ENCODE measurements around the gene SLC38A5.
"Not testable (repeated sequence)": the region's sequence is repeated elsewhere in the genome, so short reads cannot be mapped to it uniquely, and the experiment has no call there.

SLC38A5 gene

DNA sequence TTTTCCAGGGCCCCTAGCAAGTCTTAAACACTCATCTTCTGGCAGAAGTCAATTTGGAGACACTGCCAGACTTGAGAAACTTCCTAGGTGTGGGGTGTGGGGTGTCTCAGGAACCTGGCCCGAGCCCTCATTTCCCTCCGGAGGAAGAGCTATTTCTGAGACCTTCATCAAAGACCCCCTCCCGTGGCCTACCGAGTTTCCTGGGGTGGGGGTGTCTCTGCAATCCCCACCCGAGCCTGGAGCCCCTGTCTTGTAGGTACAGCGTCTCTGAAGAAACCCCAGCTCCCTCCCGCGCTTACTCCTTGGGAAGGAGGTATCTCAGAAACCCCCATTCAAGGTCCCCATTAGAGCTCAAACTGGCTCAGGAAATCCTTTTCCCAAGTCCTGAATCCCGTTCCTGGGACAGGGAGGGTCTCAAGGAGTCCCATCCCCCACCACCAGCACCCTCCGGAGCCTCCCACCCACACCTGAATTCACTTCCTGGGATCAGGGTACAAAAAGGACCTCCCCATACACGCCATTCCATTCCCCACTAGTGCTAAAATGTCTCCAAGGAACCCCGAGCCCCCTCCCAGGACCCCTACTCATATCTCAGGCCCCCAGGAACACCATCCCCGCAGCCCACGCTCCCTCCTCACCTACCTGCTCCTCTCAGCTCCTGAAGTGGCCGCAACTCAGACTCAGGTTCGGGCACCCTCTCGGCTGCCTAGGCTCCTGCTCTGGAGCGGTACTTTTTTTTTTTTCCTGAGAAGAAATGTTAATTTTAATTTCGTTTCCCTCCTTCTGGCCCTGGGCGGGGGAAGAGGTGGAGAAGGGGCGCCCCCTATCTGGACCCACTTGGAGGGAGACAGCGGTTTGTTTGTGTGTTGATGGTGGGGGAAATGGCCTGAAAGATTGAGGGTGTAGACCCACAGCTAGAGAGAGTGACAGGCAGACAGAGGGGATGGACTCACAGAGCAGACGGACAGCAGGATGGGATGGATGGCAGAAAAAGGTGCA is 1.1 kb downstream of the SLC38A5 start:
- DNase-seq (ENCODE audit: low read depth in 2 of 2) = peak; percentile 32 to 33

GRCh38 chrX:48468247-48468671 is 1.8 kb downstream of the SLC38A5 start:
- DNase-seq (ENCODE audit: low read depth in 2 of 2) = peak; percentile 32 to 34

- DNase-seq (ENCODE audit: low read depth in 2 of 2) = no peak
Observed at GRCh38 chrX:48467281-48467761, 2.7 kb downstream of the SLC38A5 start.

DNA sequence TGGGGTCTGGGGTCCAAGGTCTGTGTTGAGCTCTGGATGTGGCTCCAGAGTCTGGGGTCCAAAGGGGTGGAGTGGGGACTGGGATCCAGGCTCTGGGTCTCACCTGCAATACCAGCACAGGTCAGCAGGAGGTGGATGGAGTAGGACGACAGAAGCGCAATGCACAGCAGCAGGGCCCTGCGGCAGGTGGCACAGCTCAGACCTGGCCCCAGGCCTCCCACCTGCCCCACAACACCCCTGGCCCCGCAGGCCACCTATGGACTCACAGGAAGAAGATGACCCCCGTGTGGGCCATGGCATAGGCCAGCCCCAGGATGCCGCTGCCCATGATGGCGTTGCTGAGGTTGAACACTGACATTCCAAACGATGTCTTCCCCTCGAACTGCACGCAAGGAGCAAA is 3.4 kb downstream of the SLC38A5 start:
- DNase-seq (ENCODE audit: low read depth in 2 of 2) = peak; percentile 25 to 36

DNA sequence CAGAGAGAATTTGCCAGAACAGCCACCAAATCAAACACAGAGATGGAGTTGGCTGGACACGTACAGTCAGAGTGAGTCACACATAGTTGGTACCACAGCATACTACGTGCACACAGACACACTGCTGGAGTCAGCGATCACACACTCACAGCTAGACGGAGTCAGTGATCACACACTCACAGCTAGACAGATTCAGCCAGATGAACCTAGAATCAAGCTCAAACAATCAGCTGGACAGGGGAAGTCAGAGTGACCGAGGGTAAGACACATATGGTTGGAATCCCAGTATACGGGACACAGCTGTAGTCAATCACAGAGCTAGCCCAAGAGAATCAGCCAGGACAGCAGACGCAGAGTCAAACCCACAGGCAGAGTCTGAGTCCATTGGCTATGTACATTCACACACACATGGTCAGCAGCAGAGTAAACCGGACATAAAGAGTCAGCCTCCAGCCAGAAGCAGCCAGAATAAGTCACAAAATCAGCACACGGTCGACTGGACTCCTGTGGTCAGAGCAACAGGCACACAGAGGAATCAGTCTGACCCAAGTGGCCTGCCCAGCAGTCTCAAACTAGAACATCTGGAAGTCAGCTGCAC is 4.6 kb downstream of the SLC38A5 start:
- no peak for DNase-seq (ENCODE audit: low read depth in 2 of 2)

DNA sequence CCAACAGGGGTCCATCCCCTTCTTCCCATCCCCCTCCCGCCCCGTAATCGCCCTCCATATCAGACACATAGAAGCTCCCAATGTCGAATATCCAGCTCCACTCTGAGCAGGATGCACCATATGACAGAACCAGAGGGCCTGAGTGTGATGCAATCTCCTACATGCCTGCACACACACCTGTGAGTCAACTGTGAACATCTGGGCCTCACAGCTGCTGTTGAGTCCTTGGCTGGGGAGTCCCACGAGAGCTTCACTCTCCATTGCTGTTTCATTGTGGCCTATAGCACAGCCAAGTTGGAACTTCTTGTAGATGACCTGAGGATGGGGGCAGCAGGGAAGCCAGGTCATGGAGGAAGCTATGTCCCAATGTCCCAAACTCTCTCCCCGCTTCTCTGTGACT is 8.2 kb downstream of the SLC38A5 start:
- no peak for DNase-seq (ENCODE audit: low read depth in 2 of 2)

GRCh38 chrX:48460606-48461005 is 9.5 kb downstream of the SLC38A5 start:
- no peak for DNase-seq (ENCODE audit: low read depth in 2 of 2)

DNA sequence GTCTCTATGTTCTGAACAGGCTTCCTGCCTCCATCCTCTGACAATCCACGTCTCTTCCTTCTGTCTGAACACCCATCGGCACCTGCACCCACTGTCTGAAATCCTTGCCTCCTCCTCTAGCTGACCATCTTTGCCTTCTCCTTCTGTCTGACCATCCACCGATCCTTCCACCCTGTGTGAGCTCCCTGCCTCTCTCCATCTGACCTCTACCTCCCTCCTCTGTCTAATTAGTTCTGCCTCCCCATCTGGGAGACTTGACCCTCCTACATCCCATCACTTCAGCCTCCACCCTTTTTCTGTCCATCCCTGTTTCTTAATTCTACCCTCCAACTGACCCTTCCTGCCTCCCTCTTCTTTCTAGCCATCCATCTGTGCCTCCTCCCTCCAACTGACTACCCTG is 10.0 kb downstream of the SLC38A5 start:
- no peak for DNase-seq (ENCODE audit: low read depth in 2 of 2)

- DNase-seq (ENCODE audit: low read depth in 2 of 2) = no peak
Observed at GRCh38 chrX:48459483-48459882, 10.6 kb downstream of the SLC38A5 start.

DNA sequence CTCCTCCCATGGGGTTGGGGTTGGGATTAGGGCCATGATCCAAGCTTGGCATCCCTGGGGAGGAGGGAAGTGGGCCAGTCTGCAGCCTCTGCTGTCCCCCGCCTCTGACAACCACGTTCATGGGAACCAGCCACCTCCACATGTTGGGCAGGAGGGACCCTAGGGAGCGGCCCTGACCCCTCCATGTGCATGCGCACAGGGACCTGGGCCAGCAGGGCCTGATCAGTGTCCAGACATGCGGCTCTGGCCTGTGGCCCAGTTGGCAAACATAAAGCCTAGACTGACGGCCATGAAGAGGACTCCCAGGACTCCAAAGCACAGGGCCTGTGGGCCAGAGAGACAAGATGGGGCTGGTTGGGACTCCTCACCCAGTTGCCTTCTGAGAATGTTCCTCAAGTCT is 11.3 kb downstream of the SLC38A5 start:
- DNase-seq (ENCODE audit: low read depth in 2 of 2) = no peak

DNA sequence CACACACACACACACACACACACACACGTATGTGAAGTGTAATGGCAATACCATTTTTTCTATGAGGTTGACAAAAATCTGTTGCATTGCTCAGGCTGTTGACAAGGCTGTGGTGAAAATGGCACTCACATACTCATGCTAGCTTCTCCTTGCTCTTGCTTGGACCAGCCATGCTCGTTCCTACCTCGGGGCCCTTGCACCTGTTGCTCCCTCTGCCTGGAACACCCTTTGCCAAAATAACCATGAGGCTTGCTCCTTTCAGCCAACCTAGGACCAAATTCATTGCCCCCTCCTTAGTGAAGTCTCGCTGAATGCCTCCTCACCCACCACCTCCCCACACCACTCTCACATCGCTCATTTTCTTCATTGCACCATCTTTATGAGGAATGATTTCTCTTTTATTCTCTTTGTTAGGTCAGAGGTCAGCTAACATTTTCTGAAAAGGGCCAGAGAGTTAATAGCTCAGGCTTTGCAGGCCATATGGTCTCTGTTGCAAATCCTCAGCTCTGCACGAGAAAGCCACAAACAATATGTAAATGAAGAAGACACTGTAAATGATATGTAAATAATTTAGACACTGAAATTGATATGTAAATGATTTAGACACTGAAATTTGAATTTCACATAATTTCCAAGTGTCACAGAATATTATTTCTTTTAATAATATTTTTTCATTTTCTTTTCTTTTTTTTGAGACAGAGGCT is 13.3 kb downstream of the SLC38A5 start:
- DNase-seq (ENCODE audit: low read depth in 2 of 2) = no peak

DNA sequence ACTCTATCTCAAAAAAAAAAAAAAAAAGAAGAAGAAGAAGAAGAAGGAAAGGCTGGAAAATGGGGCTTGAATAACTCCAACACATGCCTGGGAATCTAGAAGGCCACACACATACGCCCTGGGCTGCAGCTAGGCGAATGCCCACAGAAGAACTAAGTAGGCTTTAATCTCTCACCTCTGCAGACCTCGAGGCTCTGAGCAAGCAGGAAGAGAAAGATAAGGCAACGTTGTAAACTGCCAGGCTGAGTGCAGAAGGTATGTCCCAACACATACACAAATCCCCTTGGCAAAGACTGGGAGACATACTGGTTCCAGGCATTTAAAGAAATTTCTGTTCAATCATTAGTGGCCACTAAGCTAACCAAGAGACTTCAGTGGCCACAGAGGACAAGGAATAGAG is 18.4 kb downstream of the SLC38A5 start:
- no peak for DNase-seq (ENCODE audit: low read depth in 2 of 2)

DNA sequence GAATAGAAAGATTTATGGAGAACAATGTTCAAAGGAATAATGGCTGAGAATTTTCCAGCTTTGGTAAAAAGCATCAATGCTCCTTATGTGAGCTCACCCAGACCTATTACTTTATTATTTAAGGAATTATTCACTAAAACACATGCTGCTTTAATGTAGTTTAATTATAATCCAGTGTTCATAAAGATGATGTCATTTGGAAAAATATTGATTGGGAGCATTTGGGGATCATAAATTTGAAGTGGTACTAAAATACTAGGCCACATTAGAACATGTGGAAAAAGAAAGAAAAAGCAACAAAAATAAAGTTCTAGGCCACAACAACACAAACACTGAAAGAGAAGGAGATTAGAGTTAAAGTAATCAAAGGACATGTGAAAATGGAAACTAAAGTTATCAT is 20.0 kb downstream of the SLC38A5 start:
- no peak for DNase-seq (ENCODE audit: low read depth in 2 of 2)

- not testable (repeated sequence) for DNase-seq (ENCODE audit: low read depth in 2 of 2)
Observed at GRCh38 chrX:48447201-48447600, 22.9 kb downstream of the SLC38A5 start.

DNA sequence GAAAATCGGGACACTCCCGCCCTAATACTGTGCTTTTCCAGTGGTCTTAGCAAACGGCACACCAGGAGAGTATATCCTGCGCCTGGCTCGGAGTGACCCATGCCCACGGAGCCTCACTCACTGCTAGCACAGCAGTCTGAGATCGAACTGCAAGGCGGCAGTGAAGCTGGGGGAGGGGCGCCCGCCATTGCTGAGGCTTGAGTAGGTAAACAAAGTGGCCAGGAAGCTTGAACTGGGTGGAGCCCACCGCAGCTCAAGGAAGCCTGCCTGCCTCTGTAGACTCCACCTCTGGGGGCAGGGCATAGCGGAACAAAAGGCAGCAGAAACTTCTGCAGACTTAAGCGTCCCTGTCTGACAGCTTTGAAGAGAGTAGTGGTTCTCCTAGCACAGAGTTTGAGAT is 36.3 kb downstream of the SLC38A5 start:
- not testable (repeated sequence) for DNase-seq (ENCODE audit: low read depth in 2 of 2)

DNA sequence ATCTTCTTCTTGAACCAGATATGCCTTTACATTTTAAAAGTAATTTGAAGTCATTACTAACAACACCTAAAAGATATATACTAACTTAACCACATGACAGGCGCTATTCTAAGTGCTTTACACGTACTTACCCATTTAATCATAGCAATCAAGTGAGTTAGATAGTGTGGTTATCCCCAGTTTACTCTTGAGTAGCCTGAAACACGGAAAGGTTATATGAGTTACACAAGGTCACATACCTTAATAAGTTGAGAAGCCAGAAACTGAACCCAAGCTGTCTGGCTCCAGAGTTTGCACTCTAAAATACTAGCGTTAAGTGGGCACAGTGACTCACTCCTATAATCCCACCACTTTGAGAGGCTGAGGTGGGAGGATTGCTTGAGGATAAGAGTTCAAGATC is 39.9 kb downstream of the SLC38A5 start:
- not testable (repeated sequence) for DNase-seq (ENCODE audit: low read depth in 2 of 2)

DNA sequence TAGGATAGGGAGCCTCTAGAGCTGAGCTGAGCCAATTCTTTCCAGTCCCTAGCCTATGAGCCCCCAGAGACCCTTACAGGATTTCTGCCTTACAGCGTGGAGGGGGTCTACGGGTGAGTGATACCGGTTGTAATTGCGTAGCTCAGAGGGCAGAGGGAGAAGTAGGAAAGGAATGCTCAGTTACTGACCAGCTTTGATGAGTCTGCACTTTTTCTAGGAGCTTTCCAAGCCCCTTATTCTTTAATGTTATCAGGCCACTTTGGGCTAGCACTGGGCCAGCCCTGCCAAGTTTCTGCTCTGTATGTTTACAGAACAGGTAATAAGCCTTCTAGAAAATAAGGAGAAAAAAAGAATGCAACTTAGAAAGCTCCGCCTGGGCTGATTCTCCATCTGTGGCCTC is 40.5 kb downstream of the SLC38A5 start:
- not testable (repeated sequence) for DNase-seq (ENCODE audit: low read depth in 2 of 2)

DNA sequence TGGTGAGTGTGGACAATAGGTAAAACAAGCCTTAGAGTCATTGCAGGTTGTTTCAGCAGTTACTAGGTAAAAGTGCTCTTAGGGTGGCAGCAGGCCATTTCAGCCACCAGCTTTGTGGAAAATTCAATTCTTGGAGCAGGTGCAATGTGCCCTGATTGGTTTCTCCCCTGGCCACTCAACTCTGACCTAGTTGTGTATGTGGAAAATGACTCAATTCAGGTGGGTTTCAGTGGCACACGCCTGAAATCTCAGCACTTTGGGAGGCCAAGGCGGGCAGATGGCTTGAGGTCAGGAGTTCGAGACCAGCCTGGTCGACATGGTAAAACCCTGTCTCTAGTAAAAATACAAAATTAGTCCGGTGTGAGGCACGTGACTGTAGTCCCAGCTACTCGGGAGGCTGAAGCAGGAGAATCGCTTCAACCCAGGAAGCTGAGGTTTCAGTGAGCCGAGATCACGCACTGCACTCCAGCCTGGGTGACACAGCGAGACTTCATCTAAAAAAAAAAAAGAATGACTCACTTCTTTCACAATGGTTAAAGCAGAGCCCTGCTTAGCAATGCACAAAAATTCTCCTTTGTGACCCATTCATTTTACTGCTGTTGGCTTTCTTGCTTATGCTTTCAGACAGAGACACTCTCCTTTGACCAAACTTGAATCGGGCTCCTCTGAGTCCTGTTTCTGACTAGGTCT is 42.9 kb downstream of the SLC38A5 start:
- DNase-seq (ENCODE audit: low read depth in 2 of 2) = not testable (repeated sequence)

- DNase-seq (ENCODE audit: low read depth in 2 of 2) = not testable (repeated sequence)
Observed at GRCh38 chrX:48411860-48412259, 58.2 kb downstream of the SLC38A5 start, which contains the start of gene SSX4B. TSS of gene SSX4B (minus strand) at chrX:48411960. CDS start at chrX:48411372, 588 bp downstream.
